K562 (cell line): ENCODE results near the gene NOXRED1. TPM values are rescaled to one million over a fixed set of nuclear protein-coding genes. Genes with fewer than 3 reads are reported as not detected.

Experiments used
- ATAC-seq: fragments of 200-7000 bp; cut with Tn5 transposase; 3 replicates; pipeline ENCODE4 v1.9.1; 2020; ENCODE audit warnings: moderate library complexity
- BruUV-seq: library from RNA; stranded (reverse); fragments of 400-500 nt; replicated peaks from 2 replicates; lab custom pipeline; 2021; lab: Mats Ljungman, UMichigan
- CTCF ChIA-PET: fragments of 300-600 bp; formaldehyde crosslinking; extraction: SDS; loops from one replicate; lab custom pipeline; 2021; ENCODE audit warnings: low intra/inter-chr PET ratio; lab: Yijun Ruan, JAX
- POLR2A ChIA-PET: fragments of 300-600, 350-650 bp; sonication (Branson Sonifier 250); formaldehyde crosslinking; extraction: SDS; loops from one replicate; lab custom pipeline; 2021; ENCODE audit warnings: antibody characterized with exemption, inconsistent platforms; lab: Yijun Ruan, JAX
- DNase-seq, 4 experiments: peaks; one replicate each; pipeline versions ENCODE4 v3.0.0 to v3.0.0-alpha.2; 2011 to 2018; ENCODE audit warnings: low spot score in 3 of 4, mixed read lengths in 3 of 4; ENCODE audit errors: extremely low read depth in 1 of 4
- FAIRE-seq: peaks from 2 replicates; lab custom pipeline; 2011; peaks lifted over from hg19 to GRCh38; lab: Jason Lieb, UNC
- H2AFZ ChIP-seq: 2 replicates; pipeline ENCODE4 v1.6.0; 2011; ENCODE audit warnings: low read depth, low read length, control low read depth, inconsistent platforms
- H3K27ac ChIP-seq: fragments of 200-600 bp; 3 replicates; pipeline ENCODE4 v1.8.0; 2011; ENCODE audit warnings: low read depth, mild to moderate bottlenecking, control low read depth, inconsistent platforms, low read length, moderate library complexity, mixed read lengths; ENCODE audit errors: extremely low read depth
- H3K27me3 ChIP-seq, 2 experiments: fragments of 300-600 bp in 1 of 2; 2 replicates in 1 of 2; 3 replicates in 1 of 2; pipeline versions ENCODE4 v1.6.0 to v1.8.0; 2011; ENCODE audit warnings: inconsistent platforms in 2 of 2, low read length in 2 of 2, mild to moderate bottlenecking in 1 of 2, mixed read lengths in 1 of 2, moderate library complexity in 1 of 2; ENCODE audit not compliant: control insufficient read depth in 2 of 2, insufficient read depth in 2 of 2
- H3K36me3 ChIP-seq: fragments of 300-600 bp; 3 replicates; pipeline ENCODE4 v1.8.0; 2011; ENCODE audit warnings: mild to moderate bottlenecking, low read length, inconsistent platforms; ENCODE audit not compliant: control insufficient read depth, insufficient read depth
- H3K4me1 ChIP-seq, 2 experiments: fragments of 200-600 bp in 1 of 2; replicated peaks in 1 of 2; 2 replicates in 1 of 2; 3 replicates in 1 of 2; pipeline versions ENCODE4 v1.5.1 to v1.8.0; 2011; ENCODE audit warnings: inconsistent platforms in 2 of 2, low read length in 2 of 2, mild to moderate bottlenecking in 1 of 2, mixed read lengths in 1 of 2, moderate library complexity in 1 of 2; ENCODE audit not compliant: control insufficient read depth in 2 of 2, insufficient read depth in 2 of 2
- H3K4me2 ChIP-seq: 2 replicates; pipeline ENCODE4 v1.6.1; 2011; ENCODE audit warnings: low read length, control low read depth, inconsistent platforms, mixed read lengths; ENCODE audit not compliant: insufficient read depth
- H3K4me3 ChIP-seq: fragments of 200-600 bp; sonication (generic), shearing (Covaris generic); 2 replicates; pipeline ENCODE4 v1.5.1; 2016; ENCODE audit warnings: control low read depth, inconsistent platforms
- H3K79me2 ChIP-seq: fragments of 200-600 bp; 3 replicates; pipeline ENCODE4 v1.8.0; 2011; ENCODE audit warnings: low read length, inconsistent platforms; ENCODE audit not compliant: control insufficient read depth, insufficient read depth
- H3K9ac ChIP-seq, 2 experiments: 2 replicates each; pipeline versions ENCODE4 v1.6.0 to v1.6.1; 2011; ENCODE audit warnings: low read depth in 2 of 2, low read length in 2 of 2, control low read depth in 1 of 2, inconsistent platforms in 1 of 2, mild to moderate bottlenecking in 1 of 2, mixed read lengths in 1 of 2; ENCODE audit not compliant: insufficient read depth in 1 of 2
- H3K9me1 ChIP-seq: one replicate; pipeline ENCODE4 v1.6.0; 2011; ENCODE audit warnings: inconsistent platforms, mild to moderate bottlenecking, low read length, moderate library complexity; ENCODE audit not compliant: control insufficient read depth, insufficient read depth
- H3K9me3 ChIP-seq: replicated peaks from 2 replicates; pipeline ENCODE4 v1.5.1; 2011; ENCODE audit warnings: low read depth, low read length, inconsistent platforms; ENCODE audit not compliant: control insufficient read depth, insufficient read depth
- H4K20me1 ChIP-seq: replicated peaks from 2 replicates; pipeline ENCODE4 v1.6.1; 2011; ENCODE audit warnings: low read length, inconsistent platforms, mixed read lengths; ENCODE audit not compliant: control insufficient read depth, insufficient read depth
- ZBTB33 ChIP-seq: sonication (generic); formaldehyde crosslinking; IDR thresholded peaks from 2 replicates; pipeline ENCODE4 v1.8.1; 2023; ENCODE audit warnings: mild to moderate bottlenecking, missing genetic modification reagents
- WGBS: fragments of 100-300 bp; shearing (Covaris generic); methylation state at CpG from one replicate; pipeline ENCODE4 v1.1.6; 2016; ENCODE audit warnings: low coverage, mixed read lengths; ENCODE audit not compliant: insufficient coverage; ENCODE audit errors: missing lambda C conversion rate; 5-methylcytosine and 5-hydroxymethylcytosine counted together
- in situ Hi-C: fragments of 300-500 bp; cut with MboI; formaldehyde crosslinking; loops from 4 replicates; pipeline ENCODE4 v1.15.0; 2018; ENCODE audit warnings: inconsistent platforms, mixed read lengths
- intact Hi-C: fragments of 100-400 bp; cut with micrococcal nuclease; formaldehyde crosslinking; loops from 2 replicates; pipeline ENCODE4 v1.14.2; 2022
- polyA plus RNA-seq, 8 experiments: library from polyadenylated mRNA; depleted of rRNA in 4 of 8; stranded (reverse) in 5 of 8; unstranded in 3 of 8; fragments of >200 nt; fragmentation: Nextera tagmentation in 2 of 8; fragmentation: Illumina TruSeq in 1 of 8; extraction: Ambion mirVana in 2 of 8; extraction: Trizol in 1 of 8; gene quantifications; 2 replicates each; pipeline versions ENCODE4 v1.2.1 to v1.2.3, GENCODE V29; 2011 to 2014; ENCODE audit warnings: inconsistent platforms in 1 of 8, missing spikeins in 1 of 8
- total RNA-seq, 7 experiments: library from RNA; depleted of rRNA in 6 of 7; stranded (reverse); fragments of >200 nt in 6 of 7; fragmentation: Illumina TruSeq in 2 of 7; extraction: Trizol in 2 of 7; gene quantifications; 2 replicates each; pipeline versions ENCODE4 v1.2.1 to v1.2.3, GENCODE V29; 2011 to 2021; ENCODE audit warnings: low replicate concordance in 1 of 7
- TF ChIP-seq, protein P1 (sequence below): sonication (generic); formaldehyde crosslinking; IDR thresholded peaks from 2 replicates; pipeline ENCODE4 v1.8.0; 2023; ENCODE audit warnings: missing genetic modification reagents, mild to moderate bottlenecking, borderline replicate concordance
- TF ChIP-seq, protein P2 (sequence below): fragments of 450-650 bp; IDR thresholded peaks from 2 replicates; pipeline ENCODE4 v1.7.1; 2018; ENCODE audit warnings: mild to moderate bottlenecking, low read depth; ENCODE audit not compliant: partially characterized antibody

The NOXRED1 gene
- total and polyA plus RNA-seq, 9 of the 15 experiments (the other 6 are each of a cell fraction or from before 2014, with no cell fraction given): 0.15 to 0.85 (median 0.30) TPM

GRCh38 chr14:77469067-77469505 lies 45.8 kb upstream of the NOXRED1 start:
- 98% methylated on average over 9 of the region's 14 CpGs for WGBS
- ATAC-seq (peak; percentile 75), FAIRE-seq (no peak), DNase-seq (no peak)
- Histone ChIP-seq H3K27ac (no peak overlapping the region), H3K79me2 (no peaks in the 10 kb centered on the region), H3K27me3 (peaks cover 4 to 10% of the 10 kb centered on the region in 2 experiments; a peak in 4 of 5 replicates), H3K9me3 (no peaks in the 10 kb centered on the region), H3K36me3 (peaks cover 48% of the 10 kb centered on the region; the same call in 2 of the 3 replicates), H3K4me2 (no peak overlapping the region), H3K9ac (no peak overlapping the region), H3K4me3 (no peak overlapping the region), H2AFZ (no peak overlapping the region), H3K4me1 (no peaks in the 10 kb centered on the region), H3K9me1 (no peaks in the 10 kb centered on the region), H4K20me1 (no peaks in the 10 kb centered on the region)
- POLR2A ChIA-PET: interaction anchor here (2.2 kb wide), 1 partner anchor 11 kb away, joined by 7 read pairs; the partner anchor contains the start of genes AHSA1 and VIPAS39
- intact Hi-C loops: no loop called here
- in situ Hi-C loops: no loop called here
- CTCF ChIA-PET: no interaction called here
- TF ChIP-seq, protein P1, sequence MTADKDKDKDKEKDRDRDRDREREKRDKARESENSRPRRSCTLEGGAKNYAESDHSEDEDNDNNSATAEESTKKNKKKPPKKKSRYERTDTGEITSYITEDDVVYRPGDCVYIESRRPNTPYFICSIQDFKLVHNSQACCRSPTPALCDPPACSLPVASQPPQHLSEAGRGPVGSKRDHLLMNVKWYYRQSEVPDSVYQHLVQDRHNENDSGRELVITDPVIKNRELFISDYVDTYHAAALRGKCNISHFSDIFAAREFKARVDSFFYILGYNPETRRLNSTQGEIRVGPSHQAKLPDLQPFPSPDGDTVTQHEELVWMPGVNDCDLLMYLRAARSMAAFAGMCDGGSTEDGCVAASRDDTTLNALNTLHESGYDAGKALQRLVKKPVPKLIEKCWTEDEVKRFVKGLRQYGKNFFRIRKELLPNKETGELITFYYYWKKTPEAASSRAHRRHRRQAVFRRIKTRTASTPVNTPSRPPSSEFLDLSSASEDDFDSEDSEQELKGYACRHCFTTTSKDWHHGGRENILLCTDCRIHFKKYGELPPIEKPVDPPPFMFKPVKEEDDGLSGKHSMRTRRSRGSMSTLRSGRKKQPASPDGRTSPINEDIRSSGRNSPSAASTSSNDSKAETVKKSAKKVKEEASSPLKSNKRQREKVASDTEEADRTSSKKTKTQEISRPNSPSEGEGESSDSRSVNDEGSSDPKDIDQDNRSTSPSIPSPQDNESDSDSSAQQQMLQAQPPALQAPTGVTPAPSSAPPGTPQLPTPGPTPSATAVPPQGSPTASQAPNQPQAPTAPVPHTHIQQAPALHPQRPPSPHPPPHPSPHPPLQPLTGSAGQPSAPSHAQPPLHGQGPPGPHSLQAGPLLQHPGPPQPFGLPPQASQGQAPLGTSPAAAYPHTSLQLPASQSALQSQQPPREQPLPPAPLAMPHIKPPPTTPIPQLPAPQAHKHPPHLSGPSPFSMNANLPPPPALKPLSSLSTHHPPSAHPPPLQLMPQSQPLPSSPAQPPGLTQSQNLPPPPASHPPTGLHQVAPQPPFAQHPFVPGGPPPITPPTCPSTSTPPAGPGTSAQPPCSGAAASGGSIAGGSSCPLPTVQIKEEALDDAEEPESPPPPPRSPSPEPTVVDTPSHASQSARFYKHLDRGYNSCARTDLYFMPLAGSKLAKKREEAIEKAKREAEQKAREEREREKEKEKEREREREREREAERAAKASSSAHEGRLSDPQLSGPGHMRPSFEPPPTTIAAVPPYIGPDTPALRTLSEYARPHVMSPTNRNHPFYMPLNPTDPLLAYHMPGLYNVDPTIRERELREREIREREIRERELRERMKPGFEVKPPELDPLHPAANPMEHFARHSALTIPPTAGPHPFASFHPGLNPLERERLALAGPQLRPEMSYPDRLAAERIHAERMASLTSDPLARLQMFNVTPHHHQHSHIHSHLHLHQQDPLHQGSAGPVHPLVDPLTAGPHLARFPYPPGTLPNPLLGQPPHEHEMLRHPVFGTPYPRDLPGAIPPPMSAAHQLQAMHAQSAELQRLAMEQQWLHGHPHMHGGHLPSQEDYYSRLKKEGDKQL (CRISPR knock-in tag): no peak
- peak; percentile 69 for TF ChIP-seq ZBTB33 (CRISPR knock-in tag)
- TF ChIP-seq, protein P2, sequence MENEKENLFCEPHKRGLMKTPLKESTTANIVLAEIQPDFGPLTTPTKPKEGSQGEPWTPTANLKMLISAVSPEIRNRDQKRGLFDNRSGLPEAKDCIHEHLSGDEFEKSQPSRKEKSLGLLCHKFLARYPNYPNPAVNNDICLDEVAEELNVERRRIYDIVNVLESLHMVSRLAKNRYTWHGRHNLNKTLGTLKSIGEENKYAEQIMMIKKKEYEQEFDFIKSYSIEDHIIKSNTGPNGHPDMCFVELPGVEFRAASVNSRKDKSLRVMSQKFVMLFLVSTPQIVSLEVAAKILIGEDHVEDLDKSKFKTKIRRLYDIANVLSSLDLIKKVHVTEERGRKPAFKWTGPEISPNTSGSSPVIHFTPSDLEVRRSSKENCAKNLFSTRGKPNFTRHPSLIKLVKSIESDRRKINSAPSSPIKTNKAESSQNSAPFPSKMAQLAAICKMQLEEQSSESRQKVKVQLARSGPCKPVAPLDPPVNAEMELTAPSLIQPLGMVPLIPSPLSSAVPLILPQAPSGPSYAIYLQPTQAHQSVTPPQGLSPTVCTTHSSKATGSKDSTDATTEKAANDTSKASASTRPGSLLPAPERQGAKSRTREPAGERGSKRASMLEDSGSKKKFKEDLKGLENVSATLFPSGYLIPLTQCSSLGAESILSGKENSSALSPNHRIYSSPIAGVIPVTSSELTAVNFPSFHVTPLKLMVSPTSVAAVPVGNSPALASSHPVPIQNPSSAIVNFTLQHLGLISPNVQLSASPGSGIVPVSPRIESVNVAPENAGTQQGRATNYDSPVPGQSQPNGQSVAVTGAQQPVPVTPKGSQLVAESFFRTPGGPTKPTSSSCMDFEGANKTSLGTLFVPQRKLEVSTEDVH: no peak
- TSS peak; percentile 56 for BruUV-seq
